GM19043 (cell line): ENCODE measurements around the gene HGS.
"Not testable (repeated sequence)": the region's sequence is repeated elsewhere in the genome, so short reads cannot be mapped to it uniquely, and the experiment has no call there.

Experiments
- ATAC-seq: cut with Tn5 transposase; IDR thresholded peaks from one replicate; pipeline ENCODE4 v1.9.1; 2021; ENCODE audit warnings: low read depth; ENCODE audit not compliant: unreplicated experiment

The HGS gene

DNA sequence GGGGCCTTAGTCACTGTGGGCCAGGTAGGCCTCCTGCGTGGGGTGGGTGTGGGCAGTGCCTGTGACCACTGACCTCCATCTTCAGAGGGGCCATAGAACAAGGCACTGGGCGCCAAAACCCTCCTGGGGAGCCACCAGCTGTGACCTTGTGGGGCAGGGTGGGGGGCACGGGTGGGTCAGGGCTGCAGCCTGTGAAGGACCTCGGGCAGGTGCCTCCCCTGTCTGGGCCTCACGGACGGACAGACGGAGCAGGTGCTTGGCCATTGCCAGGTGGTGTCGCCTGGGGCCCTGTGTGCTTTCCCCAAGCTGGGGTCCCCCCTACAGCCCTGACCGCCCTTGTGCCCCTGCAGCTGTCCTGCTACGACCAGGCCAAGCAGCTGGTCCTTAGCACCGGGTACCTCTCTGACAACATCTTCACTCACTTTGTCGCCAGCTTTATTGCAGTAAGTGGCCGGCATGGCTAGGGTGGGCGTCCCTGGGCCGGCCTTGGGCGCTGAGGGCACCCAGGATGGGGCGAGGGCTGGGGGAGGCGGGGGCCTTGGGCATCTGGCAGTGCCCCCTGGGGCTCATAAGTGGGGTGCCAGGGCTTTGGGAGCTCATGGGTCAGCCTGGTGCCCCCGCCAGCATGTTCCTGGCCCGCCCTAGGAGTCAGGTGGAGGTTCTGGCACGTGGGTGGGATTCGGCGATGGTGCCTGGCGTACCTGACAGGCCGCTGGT lies 33.4 kb downstream of the HGS start:
- no peak for ATAC-seq

DNA sequence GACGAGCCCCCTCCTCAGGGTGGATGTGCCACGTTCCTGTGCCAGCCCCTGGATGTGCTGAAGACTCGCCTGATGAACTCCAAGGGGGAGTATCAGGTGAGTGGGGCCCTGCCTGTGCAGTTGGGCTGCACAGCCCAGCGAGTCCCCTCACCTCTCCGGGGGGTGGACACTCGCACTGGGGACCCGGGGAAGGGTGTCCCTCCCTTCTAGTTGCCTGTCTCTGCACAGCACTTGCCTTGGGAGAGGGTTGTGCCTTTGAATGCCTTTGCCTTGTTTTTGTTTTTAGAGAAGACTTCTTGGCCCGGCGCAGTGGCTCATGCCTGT lies 33.9 kb downstream of the HGS start:
- ATAC-seq, result no peak

DNA sequence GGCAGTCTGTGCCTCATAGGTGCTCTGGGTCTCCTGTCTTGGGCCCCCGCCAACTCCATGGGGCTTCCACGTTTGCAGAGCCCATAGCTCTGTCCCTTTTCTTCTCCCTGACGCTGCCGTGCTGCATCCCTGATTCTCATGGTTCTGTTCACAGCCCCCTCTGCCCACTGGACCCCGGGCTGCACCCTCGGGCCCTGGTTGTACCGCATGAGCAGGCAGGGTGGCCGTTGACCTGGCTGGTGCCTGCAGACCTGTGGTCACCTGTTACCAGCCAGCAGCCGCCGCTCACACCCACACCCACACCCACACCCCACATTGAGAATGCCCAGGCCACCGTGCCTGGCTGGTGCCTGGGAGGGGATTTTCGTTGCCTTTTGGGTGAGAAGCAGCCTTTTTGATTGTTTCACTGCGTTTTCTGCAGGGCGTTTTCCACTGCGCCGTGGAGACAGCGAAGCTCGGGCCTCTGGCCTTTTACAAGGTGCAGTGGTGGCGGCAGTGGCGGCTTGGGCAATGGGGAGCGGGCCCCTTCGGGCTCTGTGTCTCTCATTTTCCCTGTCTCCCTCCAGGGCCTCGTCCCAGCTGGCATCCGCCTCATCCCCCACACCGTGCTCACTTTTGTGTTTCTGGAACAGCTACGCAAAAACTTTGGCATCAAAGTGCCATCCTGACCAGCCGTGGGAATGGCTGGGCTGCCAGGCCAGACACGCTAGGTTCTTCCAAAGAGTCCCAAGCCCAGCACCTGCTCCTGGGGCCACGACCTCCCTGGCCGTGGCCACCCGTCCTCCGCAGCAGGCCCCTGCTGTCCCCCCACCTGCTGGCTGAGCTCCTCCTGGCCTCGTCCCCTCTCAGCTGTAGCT lies 35.8 kb downstream of the HGS start:
- no peak for ATAC-seq

DNA sequence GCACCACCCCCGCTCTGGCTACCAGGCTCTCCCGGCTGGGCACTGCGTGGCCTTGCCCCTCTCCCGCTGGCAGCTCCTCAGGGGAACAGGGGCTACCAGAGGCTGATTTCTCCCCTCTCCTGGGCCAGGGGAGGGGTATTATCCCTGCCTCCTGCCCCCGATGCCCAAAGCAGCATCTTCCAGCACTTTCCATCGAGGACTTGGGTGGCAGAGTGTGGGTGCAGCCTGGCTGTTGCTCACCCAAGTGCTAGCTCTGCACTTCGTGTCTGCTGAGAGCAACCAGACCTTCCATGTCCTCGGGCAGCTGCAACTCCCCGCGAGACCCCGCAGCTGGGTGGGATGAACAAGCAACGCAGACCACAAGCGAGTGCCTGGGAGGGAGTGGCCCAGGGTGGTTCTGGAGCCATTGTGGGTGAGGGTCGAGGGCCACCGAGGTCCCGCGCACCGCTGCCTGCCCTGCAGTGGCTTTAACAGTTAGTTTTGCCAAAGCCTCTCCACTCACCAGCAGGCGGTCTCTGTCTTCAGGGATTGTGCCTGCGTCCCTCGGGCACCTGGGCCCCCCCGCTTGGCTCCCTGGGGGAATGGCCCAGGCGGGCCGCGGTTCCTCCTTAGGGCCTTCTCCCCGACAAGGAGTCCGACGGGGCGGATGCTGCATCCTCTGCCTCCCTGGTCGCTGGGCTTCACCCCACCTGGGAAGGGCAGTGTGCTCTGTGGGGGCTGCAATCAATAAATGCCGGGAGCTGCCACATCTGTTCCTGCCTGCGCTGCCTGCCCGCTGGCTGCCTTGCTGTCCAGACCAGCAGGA lies 36.7 kb downstream of the HGS start:
- ATAC-seq, result no peak

DNA sequence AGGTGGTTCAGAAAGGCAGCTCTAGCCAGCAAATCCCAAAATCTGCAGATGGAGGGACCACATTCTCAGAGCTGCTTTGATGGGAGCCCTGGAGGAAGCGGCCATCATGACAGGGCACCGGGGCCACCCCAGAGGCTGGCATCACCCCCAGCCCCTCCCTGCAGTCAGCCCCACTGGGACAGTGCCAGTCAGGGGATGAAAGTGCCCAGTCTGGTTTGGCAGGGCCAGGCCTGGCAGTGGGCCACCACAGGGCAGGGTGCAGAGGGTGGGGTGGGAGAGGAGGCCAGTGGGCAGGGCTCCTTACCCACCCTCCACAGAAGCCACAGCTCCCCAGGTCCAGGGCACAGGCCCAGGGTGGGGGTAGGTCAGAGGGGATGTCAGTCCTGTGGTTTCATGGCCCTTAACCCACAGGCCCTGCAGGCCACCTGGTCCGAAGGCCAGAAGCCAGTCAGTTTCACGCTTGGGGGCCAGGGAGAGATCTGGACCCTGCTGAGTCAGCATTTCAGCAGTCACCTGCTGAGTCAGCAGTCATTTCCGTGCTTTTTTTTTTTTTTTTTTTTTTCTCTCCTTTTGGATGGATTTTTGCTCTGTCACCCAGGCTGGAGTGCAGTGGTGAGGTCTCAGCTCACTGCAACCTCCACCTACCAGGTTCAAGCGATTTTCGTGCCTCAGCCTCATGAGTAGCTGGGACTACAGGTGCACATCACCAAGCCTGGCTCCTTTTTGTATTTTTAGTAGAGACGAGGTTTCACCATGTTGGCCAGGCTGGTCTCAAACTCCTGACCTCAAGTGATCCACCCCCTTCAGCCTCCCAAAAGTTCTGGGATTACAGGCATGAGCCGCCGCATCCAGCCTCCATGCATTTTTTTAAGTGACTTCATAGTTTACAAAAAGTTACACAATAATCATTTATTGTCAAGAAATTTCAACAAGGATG lies 38.6 kb downstream of the HGS start:
- ATAC-seq, result no peak

DNA sequence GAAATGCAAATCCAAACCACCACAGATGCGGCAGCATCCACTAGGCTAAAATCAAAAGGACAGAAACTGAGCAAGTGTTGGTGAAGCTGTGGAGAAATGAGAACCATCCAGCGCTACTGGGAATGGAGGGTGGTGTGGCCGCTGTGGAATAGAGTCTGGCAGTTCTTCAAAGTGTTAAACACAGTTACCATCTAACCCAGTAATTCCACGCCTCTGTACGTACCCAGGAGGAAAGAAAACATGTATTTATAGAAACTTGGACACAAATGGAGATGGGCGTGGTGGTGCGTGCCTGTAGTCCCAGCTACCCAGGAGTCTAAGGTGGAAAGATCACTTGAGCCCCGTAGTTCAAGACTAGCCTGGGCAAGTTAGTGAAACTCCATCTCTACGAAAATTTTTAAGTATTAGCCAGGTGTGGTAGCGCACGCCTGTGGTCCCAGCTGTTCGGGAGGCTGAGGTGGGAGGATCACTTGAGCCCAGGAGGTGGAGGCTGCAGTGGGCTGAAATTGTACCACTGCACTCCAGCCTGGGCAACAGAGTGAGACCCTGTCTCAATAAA lies 39.9 kb downstream of the HGS start:
- no peak for ATAC-seq

DNA sequence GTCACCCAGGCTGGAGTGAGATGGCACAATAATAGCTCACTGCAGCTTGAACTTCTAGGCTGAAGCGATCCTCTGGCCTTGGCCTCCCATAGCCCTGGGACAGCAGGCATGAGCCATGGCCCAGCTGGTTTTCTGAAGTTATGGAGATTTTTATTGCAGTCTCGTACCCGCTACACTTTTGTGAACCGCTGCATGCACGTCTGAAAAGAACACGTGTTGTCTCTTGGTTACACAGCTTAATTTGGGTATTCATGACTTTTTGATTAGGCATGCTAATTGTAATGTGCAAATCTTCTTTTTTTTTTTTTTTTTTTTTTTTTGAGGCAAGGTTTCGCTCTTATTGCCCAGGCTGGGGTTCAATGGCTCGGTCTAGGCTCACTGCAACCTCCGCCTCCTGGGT lies 41.6 kb downstream of the HGS start:
- no peak for ATAC-seq

DNA sequence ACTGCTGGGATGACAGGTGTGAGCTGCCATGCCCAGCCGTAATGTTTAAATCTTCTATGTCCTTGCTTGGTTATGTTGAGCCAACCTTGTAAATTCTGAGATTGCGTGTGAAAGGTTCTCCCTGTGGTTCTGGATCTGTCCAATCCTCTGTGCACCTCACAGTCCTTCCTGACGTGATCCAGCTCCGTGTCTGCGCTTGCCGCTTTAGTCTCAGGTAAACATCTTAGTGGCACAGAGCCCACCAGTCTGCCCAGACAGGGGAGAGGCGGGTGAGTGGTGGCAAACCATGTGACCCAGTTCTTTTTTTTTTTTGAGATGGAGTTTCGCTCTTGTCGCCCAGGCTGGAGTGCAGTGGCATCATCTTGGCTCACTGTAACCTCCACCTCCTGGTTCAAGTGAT lies 42.2 kb downstream of the HGS start:
- no peak for ATAC-seq

DNA sequence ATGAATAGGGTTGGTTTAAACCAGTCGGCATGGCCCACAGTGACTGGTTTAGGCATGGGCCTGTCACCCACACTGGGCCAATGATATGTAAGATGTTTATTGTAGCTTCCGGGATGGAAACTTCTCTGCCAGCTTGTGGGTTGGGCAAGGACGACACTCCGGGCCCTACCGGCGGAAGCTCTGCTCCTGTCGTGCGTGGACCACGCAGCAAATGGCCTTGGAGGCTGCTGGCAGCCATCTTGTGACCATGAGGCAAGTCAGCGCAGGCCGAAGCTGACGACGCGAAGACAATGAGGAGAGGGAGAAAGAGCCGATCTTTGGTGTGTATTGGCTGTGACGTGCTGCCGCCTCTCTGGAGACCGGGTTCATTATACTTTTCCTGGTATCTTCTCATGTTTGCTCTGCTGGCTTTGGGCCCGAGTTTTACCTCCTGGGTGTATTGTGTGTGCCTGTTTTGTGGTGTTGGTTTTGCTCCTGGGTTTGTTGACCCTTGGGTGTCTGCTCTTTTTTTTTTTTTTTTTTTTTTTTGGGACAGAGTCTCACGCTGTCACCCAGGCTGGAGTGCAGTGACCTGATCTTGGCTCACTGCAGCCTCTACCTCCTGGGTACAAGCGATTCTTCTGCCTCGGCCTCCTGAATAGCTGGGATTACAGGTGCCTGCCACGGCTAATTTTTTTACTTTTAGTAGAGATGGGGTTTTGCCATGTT lies 43.7 kb downstream of the HGS start:
- ATAC-seq, result no peak

DNA sequence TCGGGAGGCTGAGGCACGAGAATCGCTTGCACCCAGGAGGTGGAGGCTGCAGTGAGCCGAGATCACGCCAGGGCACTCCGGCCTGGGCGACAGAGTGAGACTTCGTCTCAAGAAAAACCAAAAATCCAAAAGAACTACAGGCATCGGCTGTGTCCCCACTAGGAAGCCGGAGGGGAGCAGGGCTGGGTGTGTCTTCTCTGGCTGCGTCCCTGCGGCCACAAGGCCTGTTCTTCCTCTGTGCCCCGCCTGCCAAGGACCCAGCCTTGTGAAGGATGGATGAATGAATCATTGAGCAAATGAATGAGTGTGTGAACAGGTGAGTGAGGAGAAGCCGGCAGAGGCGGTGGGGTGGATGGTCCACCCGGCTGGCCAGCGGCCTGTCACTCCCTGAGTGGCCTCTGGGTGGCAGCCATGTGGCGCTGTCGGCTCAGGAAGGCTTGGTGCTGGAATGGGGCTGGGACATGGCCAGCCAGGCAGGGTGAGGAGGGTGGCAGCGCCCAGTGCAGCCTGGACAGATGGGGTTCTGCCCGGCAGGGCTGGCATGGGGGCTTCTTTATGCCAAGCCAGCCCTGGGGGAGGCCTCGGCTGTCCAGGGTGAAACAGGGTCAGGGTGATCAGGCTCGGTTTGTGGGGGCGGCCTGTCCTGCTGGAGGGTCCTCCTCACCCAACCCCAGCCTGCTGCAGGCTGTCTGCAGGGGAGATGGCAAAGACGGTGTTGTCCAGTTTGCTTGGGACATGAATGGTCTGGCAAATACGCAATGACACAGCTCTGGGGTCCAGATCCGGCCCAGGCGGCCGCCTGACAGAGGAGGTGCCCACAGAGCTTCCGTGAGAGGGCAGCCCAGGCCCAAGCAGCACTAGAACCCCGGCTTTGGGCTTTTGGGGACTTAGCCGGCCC lies 49.9 kb downstream of the HGS start:
- no peak for ATAC-seq

DNA sequence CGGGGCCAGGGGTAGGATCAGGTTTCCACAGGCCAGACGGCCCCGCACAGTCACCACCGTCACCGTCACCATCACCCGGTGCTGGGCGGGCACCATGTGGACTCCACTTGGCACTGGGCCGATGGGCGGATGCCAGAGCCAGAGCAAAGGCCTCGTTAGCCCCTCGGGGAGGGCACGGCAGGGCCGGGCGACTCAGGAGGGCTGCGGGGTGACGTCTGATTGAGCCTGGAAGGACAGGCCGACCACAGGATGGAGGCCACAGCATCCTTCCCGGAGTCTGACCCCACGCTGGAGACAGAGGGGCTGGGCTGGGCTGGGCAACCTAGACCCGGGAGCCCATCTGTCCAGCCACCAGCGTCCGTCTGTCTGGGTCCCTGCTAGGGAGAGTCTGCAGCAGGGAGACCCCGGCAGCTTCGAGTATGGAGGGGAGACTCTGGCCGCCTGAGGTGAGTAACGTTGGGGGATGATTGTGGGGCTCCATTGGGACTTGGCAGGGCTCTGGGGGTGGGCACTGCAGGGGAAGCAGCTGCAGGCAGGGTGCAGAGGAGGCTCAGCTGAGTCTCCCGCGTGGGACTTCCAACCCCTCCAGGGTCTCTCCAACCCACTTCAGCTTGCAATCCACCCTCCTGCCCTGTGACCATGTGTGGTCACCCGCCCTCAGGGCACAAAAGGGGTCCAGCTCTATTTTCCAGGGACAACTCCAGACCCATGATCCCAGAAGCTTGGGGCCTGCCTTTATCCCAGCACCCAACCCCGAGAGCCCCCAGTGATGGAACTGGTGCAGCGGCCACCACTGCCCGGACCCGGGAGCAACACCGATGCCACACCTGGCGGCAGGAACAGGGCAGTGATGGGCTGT lies 50.8 kb downstream of the HGS start:
- ATAC-seq, result no peak

DNA sequence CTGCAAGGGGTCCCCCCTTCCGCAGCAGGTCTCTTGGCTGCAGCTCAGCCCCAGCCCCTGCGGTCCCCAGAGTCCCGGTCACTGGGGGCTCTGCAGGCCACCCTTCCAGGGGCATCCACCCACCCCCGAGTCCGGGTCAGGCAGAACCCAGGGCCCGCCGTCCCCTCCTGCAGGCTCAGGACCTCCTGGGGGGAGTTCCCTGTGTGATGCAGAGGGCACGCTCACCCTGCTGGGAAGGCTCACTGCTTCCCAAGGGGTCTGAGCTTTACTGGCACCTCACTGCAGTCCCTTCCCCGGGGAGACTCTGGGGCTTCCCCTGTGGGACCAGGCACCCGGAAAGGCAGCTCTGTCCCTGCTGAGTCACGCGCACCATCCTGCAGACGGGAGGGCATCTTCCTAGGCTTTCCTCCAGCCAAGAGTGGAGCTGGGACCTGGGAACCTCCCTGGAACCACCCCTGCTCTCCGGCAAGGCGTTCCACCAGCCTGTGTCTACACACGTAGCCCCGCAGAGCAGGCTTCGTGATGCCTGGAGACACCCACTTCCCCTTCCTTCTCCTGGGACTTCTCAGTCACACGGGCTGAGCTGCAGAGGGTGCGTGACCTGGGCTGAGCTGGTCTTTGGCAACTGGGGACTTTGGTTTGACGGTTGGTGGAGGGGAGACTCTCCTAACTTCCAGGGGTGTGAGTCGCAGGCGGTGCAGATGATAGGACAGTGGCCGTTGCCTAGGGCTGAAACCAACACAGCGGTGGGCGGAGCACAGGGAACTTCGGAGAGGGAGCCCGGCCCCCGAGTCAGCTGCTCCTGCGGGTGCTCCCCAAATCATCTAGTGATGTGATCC lies 51.7 kb downstream of the HGS start:
- no peak for ATAC-seq

DNA sequence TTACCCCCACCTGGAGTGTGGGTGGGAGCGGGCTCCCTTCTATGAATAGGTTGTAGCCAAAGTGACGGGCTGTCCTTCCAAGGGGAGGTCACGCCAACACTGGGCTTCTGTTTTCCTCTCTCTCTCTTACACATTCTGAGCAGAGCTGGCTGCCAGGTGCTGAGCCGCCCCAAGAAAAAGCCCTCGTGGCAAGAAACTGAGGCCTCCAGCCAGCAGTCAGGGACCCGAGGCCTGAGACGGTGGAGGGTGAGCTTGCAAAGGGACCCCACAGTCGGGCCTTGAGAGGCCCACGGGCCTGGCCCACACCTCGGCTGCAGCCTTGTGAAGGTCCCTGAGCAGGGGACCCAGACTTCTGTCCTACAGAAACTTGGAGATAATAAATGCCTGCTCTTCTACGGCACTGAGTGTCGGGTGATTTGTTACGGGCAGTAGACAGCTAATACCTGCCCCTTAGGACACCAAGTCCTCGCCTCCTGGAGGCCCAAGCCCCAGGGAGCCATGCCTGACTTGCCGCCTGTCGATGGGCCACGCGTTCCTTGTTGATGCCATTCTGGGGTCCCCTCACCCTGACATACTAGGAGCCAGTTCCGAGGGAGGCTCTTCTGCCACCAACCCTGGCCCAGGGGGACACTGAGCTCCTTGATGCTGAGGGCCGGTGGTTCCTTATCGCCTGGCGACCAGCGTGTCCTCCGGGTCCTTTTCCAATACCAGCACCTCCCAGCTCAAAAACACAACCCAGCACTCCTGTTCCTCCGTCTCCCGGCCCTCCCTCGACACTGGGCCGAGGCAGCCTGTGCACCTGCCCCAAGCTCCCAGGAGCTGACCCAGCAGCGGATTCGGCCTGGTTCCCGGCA lies 54.4 kb downstream of the HGS start:
- ATAC-seq, result no peak

DNA sequence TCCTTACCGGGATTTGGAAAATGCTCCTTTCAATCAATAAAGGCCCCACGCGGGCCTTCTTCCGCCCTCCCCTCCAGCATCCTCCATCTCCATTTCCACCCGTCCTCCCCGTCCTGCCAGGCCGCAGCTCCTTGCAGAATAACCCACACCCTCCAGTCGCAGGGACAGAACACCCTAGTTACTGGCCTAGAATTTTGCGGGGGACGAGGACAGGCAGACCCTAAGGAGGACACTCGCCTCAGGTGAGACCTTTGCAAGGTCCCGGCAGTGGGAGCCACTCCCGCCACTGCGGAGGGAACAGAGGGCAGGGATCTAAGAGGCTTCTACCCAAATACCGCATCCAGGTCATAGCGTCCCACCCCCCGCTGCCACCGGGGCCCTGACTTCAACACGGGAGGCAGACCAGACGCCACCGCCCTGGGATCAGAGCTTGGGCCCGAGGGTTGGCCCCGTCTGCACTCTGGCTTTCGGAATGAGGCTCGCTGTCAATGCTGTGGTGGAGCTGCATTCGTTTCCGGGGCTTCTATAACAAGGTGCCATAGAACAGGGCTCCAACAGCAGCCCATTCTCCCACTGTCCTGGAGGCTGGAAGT lies 55.1 kb downstream of the HGS start:
- ATAC-seq, result no peak

DNA sequence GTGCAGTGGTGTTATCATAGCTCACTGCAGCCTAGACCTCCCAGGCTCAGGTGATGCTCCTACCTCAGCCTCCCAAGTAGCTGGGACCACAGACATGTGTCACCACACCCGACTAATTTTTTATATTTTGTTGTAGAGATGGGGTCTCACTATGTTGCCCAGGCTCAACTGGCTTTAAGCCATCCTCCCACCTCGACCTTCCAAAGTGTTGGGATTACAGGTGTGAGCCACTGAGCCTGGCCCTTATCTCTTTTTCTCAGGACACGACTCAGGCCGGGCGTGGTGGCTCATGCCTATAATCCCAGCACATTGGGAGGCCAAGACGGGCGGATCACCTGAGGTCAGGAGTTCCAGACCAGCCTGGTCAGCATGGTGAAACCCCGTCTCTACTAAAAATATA lies 55.8 kb downstream of the HGS start:
- not testable (repeated sequence) for ATAC-seq
